H1 (cell line): ENCODE measurements around the gene SMAD6. TPM values are rescaled to one million over a fixed set of nuclear protein-coding genes. Genes with fewer than 3 reads are reported as not detected.

ENCODE experiments used
- BRCA1 ChIP-seq: IDR thresholded peaks from 2 replicates; pipeline ENCODE4 v1.6.1; 2012; ENCODE audit warnings: low read depth, low read length, improper control_type of control experiment
- CTBP2 ChIP-seq: IDR thresholded peaks from 2 replicates; pipeline ENCODE4 v1.7.0; 2011; ENCODE audit warnings: borderline replicate concordance, mild to moderate bottlenecking, moderate library complexity, mixed read lengths, low read length; ENCODE audit not compliant: insufficient read depth, insufficient read length
- EZH2 ChIP-seq: fragments of 200-600 bp; sonication (generic); IDR thresholded peaks from 2 replicates; pipeline ENCODE4 v1.7.1; 2012; ENCODE audit warnings: low read depth, mild to moderate bottlenecking, moderate library complexity, low read length, inconsistent platforms; ENCODE audit not compliant: severe bottlenecking
- GTF2F1 ChIP-seq: IDR thresholded peaks from 2 replicates; pipeline ENCODE4 v1.6.1; 2012; ENCODE audit warnings: low read depth, low read length, improper control_type of control experiment, borderline replicate concordance
- HDAC6 ChIP-seq: IDR thresholded peaks from one replicate; pipeline ENCODE4 v1.7.1; 2012; ENCODE audit warnings: low read depth, mild to moderate bottlenecking, inconsistent platforms, low read length, moderate library complexity
- JUND ChIP-seq: IDR thresholded peaks from 2 replicates; pipeline ENCODE4 v1.6.1; 2011; ENCODE audit warnings: mild to moderate bottlenecking, improper control_type of control experiment, low read length
- RXRA ChIP-seq: IDR thresholded peaks from 2 replicates; pipeline ENCODE4 v1.6.1; 2011; ENCODE audit warnings: low read depth, mild to moderate bottlenecking, low read length, moderate library complexity; ENCODE audit not compliant: insufficient read depth
- polyA plus RNA-seq, 7 experiments: library from polyadenylated mRNA; depleted of rRNA in 3 of 7; stranded (reverse) in 5 of 7; unstranded in 2 of 7; fragments of >200 nt in 5 of 7; fragments of 200-250 nt in 2 of 7; gene quantifications; 1 replicate in 5 of 7; 2 replicates in 1 of 7; 4 replicates in 1 of 7; pipeline versions ENCODE4 v1.2.1 to v1.2.3, GENCODE V29; 2011 to 2013; ENCODE audit warnings: missing spikeins in 2 of 7, mixed read lengths in 2 of 7
- total RNA-seq: library from RNA; stranded (reverse); fragmentation: NEBNext Ultra II Directional; extraction: Animal tissue kit (Norgen Biotek cat#: 25700); gene quantifications from 2 replicates; pipeline ENCODE4 v1.2.1, GENCODE V29; 2021
- TF ChIP-seq, protein P1 (sequence below): IDR thresholded peaks from 2 replicates; pipeline ENCODE4 v1.6.1; 2011; ENCODE audit warnings: low read depth, mild to moderate bottlenecking, low read length; ENCODE audit not compliant: insufficient read depth
- TF ChIP-seq, protein P2 (sequence below): IDR thresholded peaks from 2 replicates; pipeline ENCODE4 v1.6.1; 2011; ENCODE audit warnings: low read length, improper control_type of control experiment

Gene SMAD6
- total and polyA plus RNA-seq, 2 of the 8 experiments (the other 6 are each of a cell fraction or from before 2014, with no cell fraction given): 1.8 to 7.0 TPM

DNA sequence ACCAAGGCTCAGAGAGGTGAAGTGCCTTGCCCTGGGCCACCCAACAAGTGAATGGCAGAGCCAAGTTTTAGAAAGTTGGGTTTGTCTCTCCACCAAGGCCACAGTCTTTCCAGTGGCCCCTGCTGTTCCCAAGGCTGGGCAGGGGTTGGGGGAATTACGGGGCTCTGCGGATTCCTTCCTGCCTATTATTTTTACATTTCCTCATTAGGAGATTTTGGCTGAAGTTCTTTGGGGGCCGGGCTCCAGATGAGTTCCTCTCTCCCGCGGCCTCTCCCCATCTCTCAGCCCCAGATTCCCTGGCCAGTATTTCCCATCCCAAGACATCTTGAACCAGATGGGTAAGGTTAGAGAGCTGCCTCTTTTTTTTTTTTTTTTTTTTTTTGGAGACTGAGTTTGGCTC, 44.0 kb upstream of the SMAD6 start (continued):
- TF ChIP-seq, protein P1, sequence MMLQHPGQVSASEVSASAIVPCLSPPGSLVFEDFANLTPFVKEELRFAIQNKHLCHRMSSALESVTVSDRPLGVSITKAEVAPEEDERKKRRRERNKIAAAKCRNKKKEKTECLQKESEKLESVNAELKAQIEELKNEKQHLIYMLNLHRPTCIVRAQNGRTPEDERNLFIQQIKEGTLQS: no peak
- TF ChIP-seq CTBP2 (no peak), BRCA1 (no peak), JUND (no peak), RXRA (no peak), HDAC6 (no peak), EZH2 (no peak), GTF2F1 (no peak)
- TF ChIP-seq, protein P2, sequence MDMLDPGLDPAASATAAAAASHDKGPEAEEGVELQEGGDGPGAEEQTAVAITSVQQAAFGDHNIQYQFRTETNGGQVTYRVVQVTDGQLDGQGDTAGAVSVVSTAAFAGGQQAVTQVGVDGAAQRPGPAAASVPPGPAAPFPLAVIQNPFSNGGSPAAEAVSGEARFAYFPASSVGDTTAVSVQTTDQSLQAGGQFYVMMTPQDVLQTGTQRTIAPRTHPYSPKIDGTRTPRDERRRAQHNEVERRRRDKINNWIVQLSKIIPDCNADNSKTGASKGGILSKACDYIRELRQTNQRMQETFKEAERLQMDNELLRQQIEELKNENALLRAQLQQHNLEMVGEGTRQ: no peak
